NT2/D1 (cell line): Measurements from ENCODE around the gene WDR19.

ENCODE experiments used
- YY1 ChIP-seq: IDR thresholded peaks from 2 replicates; pipeline ENCODE4 v1.6.1; 2011; ENCODE audit not compliant: insufficient read length, insufficient read depth
- ZNF274 ChIP-seq: IDR thresholded peaks from 2 replicates; pipeline ENCODE4 v1.6.1; 2011; ENCODE audit warnings: mild to moderate bottlenecking, low read depth, low read length

DNA sequence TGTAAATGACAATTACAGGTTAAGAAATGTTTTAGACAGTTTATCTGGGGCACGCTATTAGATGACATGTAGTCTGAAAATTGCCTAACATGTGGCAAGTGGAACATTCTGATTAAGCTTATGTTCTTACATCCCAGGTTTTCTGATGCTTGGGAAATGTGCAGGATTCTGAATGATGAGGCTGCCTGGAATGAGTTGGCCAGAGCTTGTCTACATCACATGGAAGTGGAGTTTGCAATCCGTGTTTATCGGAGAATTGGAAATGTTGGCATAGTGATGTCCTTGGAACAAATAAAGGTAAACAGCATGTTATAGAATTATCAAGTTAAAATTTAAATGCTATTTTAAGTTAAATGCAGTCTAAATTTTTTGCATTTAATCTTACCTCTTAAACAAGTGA is 49.3 kb downstream of the WDR19 start:
- TF ChIP-seq YY1 (no peak), ZNF274 (no peak)
